UCSD-AML1 (cell line): Measurements from ENCODE around the gene ERBIN.
"Not testable (repeated sequence)": the region's sequence is repeated elsewhere in the genome, so short reads cannot be mapped to it uniquely, and the experiment has no call there.

ENCODE experiments used
- DNase-seq: peaks from one replicate; lab custom pipeline; 2025; ENCODE audit not compliant: unreplicated experiment; lab: John Stamatoyannopoulos, UW

ERBIN gene

DNA sequence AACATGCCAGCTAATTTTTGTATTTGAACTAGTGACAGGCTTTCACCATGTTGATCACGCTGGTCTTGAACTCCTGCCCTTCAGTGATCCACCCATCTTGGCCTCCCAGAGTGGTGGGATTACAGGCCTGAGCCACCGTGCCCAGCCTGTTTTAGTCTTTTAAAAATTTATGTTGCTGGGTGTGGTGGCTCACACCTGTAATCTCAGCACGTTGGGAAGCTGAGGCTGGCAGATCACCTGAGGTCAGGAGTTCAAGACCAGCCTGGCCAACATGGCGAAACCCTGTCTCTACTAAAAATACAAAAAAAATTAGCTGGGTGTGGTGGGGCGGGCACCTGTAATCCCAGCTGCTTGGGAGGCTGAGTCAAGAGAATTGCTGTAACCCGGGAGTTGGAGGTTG is 10.7 kb upstream of the ERBIN start:
- not testable (repeated sequence) for DNase-seq

DNA sequence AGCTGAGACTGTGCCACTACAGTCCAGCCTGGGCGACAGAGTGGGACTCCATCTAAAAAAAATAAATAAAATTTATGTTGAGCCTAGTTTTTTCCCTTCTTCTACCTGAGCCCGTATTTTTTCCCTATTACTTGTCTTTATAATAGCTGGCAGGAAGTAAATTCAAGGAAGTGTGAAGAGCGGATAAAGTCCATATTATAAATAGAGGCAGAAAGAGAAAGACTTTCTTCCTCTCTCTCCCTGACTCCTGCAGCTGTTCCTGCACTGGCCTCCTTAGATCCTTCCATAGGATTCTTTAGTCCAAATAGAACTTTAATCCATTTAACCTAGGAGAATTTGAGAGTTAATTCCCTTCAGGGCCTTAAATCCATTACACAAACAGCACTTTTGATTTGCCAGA is 10.3 kb upstream of the ERBIN start:
- no peak for DNase-seq

DNA sequence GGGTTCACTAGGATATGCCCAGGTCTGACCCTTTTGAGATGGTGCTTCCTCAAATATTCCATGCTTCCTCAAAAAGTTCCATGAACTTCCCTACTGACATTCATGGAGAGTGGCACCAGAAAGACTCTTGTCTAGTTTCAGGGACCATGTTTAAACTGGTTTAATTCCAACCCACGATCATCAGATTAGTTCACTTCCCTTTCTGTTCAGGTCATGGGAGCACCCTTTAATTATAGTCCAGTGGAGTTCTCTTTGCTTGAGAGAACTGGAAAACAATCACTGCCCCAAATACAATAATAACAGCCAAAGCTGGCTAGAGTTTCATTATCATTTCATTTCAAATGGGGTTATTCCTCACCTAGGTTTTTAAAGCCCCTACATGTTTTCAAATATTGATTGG is 9.7 kb upstream of the ERBIN start:
- no peak for DNase-seq

DNA sequence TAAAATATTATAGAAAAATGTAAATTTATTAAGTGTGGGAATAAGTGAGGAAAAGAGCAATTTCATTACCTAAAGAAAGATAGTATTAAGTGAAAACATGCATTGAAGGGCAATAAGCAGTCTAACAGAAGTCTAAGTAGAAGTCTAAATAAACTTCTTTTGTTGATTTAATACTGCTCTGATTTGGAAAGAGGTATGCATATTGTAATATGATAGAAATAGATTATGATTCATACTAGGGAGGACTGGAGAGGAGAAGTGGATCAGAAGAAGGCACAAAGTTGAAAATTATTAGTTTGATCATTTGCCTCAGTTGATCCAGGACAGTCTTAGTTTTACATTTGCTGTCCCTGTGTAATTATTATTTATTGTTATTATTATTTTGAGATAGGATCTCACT is 6.6 kb upstream of the ERBIN start:
- no peak for DNase-seq

DNA sequence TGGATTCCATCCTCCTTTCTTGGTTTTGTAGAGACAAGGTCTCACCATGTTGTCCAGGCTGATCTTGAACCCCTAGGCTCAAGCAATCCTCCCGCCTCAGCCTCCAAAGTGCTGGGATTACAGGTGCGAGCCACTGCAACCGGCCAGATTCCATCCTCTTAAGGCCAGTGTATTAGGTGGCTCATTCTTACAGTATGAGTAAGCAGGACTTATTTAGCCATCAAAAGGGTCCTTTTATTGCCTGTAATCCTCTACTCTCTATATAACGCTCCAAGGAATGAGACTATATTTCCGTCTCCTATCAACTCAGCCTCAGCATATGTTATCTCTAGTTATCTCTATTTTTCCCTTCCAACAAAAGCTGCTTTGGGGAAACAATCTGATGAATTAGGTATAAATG is 3.0 kb upstream of the ERBIN start:
- DNase-seq = no peak

DNA sequence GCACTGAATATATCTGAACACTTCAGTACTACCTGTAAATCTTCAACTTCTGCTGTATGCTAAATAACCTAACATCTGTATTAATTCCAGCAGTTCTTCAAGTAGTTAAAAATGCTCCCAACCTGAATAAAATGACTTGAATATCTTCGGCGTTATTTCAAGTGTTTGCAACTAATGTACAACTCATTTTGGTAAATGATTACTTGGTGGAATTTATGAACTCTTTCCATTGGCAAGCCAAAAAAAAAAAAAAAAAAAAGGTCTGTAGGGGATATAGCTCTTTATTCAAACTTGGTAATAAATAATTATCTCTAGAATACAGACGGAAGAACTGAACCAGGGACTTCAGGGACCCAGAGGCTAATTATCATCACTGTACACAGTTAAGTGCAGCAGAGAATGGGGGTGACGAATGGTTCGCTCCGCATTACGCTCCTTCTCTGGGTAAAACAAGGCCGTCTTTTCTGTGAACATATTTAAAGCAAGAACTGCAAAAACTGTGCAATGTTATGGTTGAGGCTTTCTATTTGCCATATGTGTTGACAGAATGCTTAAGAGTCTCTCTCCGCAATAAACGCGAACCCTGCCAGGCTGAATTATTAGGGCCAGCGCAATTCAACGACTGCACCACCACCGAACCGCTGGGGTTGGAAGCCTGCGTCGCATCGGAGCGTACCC is 1.9 kb upstream of the ERBIN start:
- DNase-seq = no peak

DNA sequence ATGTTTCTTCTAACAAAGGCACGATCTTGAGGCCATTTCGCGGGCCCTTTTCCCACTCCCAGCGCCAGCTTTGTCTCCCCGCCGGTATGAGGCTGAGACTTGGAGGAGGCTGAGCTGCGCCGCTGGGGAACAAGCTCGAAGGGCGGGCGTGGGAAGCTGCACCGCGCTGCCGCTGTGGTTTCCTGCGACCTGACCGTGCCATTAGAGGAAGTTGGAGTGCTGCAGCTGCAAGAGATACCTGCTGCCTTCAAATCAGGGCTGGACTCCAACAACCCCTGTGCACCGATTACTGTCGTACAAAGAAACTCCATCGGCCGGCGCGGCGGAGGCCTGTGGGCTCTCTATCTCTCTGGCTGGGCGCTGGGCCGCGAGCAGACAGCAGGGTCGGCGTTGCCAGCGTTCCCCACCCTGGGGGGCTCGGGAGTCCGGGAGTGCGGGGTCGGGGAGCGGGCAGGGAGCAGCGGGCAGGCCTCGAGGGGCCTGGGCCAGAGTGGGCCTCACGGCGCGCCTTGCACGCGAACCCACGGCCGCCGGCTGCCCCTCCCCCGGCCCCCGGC is 1.3 kb upstream of the ERBIN start:
- peak; percentile 85 for DNase-seq

DNA sequence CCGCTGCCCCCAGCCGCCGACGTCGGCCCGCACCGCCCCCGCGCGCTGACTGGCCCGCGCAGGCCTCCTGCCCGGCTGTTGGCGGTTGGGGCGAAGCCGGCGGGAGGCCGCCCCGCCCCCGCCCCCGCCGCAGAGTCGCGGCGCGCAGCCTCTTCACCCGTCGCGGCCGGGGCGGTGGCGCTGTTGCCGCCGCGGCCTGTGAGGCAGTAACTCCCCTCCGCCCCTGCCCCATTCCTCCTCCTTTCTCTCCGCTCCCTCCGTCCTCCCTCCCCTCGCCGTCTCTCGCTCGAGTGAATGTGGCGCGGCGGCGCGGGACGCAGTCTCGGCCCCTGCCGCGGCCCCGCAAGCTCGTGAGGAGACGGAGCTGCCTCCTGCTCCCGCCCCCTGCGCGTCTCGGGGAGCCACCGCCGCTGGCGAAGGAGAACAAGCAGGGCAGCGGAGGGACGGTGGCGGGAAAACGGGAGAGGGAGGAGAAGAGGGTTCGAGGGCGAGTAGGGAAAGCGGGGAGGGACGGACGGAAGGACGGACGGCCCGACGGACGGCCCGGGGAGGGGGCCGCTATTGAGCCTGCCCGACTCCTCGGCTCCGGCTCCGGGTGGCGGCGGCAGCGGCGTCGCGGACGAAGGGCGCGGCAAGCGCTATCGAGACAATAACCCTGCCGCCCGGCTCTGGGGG is 637 bp upstream of the ERBIN start:
- DNase-seq = peak; percentile 87

DNA sequence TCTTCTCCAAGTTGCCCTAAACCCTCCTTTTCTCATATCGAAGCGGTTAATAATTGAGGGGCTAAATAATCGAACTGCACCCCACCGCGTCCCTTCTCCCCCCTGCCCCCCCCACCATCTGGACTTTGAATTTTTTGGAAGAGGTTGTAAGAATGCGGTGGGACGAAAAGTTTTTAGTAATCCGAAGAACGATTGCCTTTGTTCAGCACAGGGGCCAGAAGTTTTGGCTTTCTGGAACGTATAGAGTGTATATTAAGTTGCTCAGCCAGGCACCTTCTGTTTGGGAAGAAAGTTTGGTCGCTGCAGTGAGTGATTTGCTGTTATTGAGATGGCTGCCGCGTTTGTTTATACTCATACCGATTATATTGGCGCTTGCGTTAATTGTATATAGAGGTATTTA is 518 bp downstream of the ERBIN start:
- DNase-seq = peak; percentile 38

DNA sequence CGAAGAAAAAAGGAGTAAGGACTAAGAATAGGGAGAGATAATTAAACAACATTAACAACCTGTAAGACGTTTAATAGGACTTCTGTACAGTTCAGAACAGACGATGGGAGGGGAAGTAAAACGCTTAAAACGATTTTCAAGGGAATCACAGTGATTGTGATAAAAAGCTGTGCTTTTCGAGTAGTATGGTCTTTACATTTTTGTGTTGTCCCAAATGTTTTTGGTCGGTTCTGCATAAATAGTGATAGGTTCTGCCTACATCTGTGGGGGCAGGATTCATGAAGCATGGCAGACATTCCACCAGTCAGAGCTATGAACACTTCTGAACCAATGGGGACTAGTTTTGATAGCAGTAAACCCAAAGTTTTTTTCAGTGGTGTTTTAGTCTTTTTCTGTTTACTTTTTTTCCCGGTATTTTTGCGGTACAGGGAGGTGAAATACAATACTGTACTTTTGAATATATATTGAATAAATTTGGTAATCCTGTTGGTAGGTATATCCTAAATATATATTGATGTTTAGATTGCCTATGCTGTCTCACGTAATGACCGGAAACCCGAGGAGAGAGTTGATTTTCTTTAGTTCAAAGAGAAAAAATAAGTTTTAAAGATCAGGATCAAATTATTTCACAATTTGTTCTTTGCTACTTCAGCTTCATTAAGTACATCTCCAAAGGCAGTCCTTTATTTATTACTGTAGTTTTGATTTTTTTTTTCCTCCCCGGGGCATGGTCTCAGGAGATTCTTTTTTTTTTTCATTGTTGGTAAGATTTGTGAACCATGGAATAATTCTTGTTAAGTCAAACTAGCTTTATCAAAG is 1.3 kb downstream of the ERBIN start:
- no peak for DNase-seq

DNA sequence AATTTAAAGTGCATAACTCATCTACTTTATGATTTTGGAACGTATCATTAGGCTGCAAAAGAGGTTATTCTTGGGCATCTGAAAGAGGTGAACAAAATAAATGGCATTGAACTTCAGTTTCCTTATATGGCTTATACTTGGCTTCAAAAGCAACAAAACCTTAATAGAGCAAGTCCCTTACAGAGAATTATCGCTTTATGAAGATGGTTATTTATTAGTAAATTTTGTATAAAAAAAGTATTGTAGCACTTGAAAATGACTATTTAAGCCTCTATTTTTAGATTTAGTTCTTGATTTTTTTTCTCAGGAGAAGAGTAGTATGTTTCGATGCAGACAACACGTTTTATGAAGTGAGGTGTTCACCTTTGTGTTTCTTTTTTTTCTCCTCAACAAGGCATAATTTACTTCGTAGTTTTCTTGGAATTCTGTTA is 2.0 kb downstream of the ERBIN start:
- no peak for DNase-seq

DNA sequence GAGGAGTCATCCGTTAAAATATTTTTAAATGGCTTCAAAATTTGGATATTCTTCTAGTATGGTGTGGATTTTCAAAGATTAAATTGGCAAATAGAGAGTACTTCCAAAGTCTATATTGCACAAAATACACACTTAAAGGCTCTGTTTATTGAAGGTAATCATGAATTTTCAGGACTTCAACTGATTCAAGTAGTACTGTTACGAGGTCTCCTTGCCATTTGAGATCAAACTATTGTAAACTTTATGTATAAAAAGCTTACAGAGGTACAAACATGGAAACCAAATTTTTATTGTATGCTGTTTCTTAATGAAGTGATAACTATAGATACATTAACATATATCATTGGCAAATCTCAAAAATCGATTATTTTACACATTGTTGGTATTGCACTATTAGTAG is 2.5 kb downstream of the ERBIN start:
- no peak for DNase-seq

DNA sequence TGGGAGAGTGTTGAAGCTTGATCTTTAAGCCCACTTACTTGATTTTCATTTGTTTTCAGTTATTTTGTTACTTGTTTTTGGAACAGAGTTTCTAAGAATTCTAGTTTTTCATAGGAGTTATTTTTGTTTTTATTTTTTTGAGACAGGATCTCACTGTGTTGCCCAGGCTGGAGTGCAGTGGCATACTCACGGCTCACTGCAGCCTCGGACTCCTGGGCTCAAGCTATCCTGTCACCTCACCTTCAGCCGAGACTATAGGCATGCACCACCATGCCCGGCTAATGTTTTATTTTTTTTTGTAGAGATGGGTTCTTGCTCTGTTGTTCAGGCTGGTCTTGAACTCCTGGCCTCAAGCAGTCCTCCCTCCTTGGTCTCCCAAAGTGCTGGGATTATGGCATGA is 6.3 kb downstream of the ERBIN start:
- no peak for DNase-seq

DNA sequence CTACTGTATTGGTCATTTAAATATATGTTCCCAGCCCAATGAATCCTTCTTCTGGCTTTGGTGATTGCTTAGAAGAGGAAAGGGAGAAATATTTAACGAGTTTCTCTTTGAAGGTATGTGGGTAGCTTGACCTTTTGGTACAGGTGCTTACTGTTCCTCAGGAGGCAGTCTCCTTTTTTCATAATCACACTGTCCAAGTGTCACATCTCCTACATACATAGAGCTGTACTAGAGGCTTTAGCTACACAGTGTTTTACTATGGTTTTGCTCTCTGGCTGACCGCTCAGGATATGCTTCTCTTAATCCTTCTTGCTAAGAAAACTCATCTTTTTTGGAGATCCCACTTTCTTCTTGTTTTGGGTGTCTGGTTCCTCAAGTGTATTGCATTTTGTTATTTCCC is 6.9 kb downstream of the ERBIN start:
- DNase-seq = no peak

DNA sequence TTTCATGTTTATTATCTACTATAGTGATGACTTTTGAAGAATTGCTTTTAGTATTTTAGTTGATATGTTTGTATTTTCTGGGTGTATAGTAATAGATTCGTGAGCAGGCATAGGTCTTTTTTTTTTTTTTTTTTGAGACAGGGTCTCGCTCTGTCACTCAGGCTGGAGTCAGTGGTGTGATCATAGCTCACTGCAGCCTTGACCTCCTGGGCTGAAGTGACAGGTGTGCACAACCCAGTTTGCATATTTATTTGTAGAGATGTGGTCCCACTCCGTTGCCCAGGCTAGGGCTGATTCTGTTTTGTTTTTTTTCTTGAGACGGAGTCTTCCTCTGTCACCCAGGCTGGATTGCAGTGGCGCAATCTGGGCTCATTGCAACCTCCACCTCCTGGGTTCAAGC is 11.9 kb downstream of the ERBIN start:
- no peak for DNase-seq

DNA sequence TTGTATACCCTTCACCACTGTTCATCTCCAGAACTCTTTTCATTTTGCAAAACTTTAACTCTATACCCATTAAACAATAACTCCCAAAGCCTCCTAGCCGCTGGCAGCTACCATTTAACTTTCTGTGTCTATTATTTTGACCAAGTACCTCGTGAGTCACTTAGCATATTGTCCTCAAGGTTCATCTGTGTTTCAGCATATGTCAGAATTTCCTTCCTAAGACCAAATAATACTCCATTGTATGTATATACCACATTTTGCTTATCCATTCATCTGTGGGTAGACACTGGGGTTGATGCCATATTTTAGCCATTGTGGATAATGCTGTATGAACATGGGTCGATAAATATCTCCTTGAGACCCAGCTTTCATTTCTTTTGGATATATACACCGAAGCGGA is 17.4 kb downstream of the ERBIN start:
- DNase-seq = no peak

DNA sequence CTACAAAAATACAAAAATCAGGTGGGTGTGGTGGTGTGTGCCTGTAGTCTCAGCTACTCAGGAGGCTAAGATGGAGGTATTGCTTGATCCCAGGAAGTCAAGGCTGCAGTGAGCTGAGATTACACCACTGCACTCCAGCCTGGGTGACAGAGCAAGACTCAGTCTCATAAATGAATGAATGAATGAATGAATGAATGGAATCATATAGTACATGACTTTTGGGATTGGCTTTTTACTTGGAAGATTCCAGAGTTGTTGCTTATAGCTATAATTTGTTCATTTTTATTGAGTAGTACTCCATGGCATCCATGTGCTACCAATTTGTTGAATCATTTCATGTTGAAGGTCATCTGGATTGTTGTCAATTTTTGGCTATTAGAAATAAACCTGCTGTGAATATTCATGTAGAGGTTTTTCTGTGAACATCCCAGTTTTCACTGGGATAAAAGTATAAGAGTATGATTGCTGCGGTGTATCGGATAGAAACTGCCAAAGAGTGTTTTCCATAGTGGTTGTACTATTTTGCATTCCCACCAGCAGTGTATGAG is 19.9 kb downstream of the ERBIN start:
- no peak for DNase-seq

DNA sequence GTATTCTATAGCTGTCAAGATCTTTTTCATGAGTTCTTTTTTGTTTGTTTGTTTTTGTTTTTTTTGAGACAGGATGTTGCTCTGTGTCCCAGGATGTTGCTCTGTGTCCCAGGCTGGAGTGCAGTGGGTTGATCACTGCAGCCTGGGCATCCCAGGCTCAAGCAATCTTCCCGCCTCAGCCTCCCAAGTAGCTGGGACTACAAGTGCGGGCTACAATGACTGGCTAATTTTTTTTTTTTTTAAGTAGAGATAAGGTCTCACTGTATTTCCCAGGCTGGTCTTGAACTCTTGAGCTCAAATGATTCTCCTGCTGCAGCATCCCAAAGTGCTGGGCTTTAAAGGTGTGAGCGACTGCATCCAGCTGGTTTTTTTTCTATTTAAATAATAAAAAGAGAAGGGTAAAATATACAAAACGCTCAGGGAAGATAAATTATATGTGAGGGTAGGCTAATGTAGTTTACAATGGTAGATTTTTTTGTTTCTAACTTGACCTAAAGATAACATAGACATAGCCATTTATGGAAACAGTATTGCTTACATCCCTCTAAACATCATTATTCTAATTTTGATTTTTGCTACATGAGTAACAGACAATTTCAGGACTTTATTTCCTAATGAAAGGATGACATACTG is 21.9 kb downstream of the ERBIN start:
- no peak for DNase-seq

DNA sequence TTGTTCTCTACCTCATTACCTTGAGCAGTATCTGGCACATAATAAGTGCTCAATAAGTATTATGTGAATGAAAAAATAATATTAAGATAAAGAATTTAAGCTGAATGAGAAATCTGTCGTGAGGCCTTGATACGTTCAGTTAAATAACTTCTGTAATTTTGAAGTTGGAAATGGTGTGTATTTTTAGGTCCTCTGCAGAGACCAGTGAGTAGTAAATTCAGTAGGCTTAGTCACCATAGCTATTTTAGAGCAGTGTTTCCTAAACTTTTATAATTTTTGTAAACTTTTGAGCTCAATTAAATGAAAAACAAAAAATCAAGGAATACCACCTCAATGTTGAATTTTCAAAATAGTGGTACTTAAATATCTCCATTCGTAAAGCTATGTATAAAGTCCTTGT is 25.0 kb downstream of the ERBIN start:
- DNase-seq = no peak

DNA sequence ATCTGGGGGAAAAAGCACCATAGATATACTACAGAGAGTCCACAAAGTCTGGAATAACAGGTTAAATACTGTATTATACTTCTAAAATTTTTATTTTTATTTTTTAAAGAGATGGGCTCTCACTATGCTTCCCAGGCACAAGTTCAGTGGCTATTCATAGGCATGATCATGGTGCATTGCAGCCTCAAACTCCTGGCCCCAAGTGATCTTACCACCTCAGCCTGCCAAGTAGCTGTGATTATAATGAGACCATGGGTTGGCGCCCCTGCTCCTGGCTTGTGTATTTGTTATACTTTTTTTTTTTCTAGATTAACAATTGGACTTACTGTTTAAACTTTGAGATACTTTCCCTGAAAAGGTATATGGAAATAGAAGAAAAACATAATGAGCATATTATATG is 25.9 kb downstream of the ERBIN start:
- DNase-seq = no peak

DNA sequence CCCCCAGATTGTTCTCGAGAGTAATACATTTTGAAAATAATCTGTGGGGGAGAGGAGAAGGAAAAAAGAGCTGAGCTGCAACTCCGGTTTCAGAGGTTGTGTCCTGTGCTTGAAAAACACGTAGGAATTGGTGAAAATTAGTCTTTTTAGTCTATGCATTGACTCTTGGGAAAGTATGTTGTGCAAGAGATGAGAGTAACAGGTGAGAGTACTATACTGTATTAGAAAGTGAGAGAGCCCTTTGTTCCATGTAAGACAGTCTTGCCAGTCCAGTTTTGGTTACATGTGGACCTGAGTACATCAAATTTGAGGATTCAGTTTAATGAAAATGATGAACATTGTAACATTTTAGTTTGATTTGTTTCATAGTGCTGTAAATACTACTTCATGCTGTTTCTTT is 27.8 kb downstream of the ERBIN start:
- DNase-seq = no peak
